Sigmoid colon (tissue), 7 donors: ENCODE results near the gene TBC1D22A. TPM values are rescaled to one million over a fixed set of nuclear protein-coding genes. Genes with fewer than 3 reads are reported as not detected.

ENCODE experiments used
- DNase-seq: peaks from one replicate; pipeline ENCODE4 v3.0.0-alpha.2; 2019
- H3K27ac ChIP-seq, 4 donors: fragments of 200-600 bp; sonication (generic); one replicate each; pipeline ENCODE4 v1.5.1; 2016 to 2019; ENCODE audit warnings: mild to moderate bottlenecking in 1 of 4
- H3K27me3 ChIP-seq, 3 donors: fragments of 200-600 bp; sonication (generic); one replicate each; pipeline ENCODE4 v1.5.1; 2019; ENCODE audit warnings: mild to moderate bottlenecking in 1 of 3
- H3K36me3 ChIP-seq, 4 donors: fragments of 200-600 bp; sonication (generic); one replicate each; pipeline ENCODE4 v1.5.1; 2016 to 2019
- H3K4me1 ChIP-seq, 4 donors: fragments of 200-600 bp; sonication (generic); one replicate each; pipeline ENCODE4 v1.5.1; 2017 to 2019
- H3K4me3 ChIP-seq, 4 donors: fragments of 200-600 bp; sonication (generic); one replicate each; pipeline ENCODE4 v1.5.1; 2017 to 2019; ENCODE audit warnings: mild to moderate bottlenecking in 2 of 4, moderate library complexity in 1 of 4
- H3K9me3 ChIP-seq, 4 donors: fragments of 200-600 bp in 3 of 4; sonication (generic) in 3 of 4; one replicate each; pipeline versions ENCODE4 v1.5.1 to v1.6.1; 2013 to 2019
- EP300 ChIP-seq, 4 donors: sonication (generic); formaldehyde crosslinking; IDR thresholded peaks; one replicate each; pipeline ENCODE4 v1.6.1; 2017; ENCODE audit warnings: antibody characterized with exemption in 4 of 4
- POLR2A ChIP-seq, 2 donors: fragments of 450-650 bp; IDR thresholded peaks; one replicate each; pipeline ENCODE4 v1.6.1; 2016; ENCODE audit warnings: antibody characterized with exemption in 2 of 2, mild to moderate bottlenecking in 2 of 2, moderate library complexity in 2 of 2
- POLR2AphosphoS5 ChIP-seq, 4 donors: sonication (generic); formaldehyde crosslinking; IDR thresholded peaks; one replicate each; pipeline ENCODE4 v1.6.1; 2017; ENCODE audit warnings: antibody characterized with exemption in 4 of 4
- WGBS, 2 donors: extraction: QIAGEN DNeasy Blood & Tissue Kit; methylation state at CpG; one replicate each; pipeline ENCODE4 v1.1.7; 2013; 5-methylcytosine and 5-hydroxymethylcytosine counted together
- intact Hi-C: fragments of 100-400 bp; cut with DNase I; formaldehyde crosslinking; loops from one replicate; pipeline ENCODE4 v1.15.1; 2023
- polyA plus RNA-seq, 3 donors: library from polyadenylated mRNA; stranded (reverse); fragments of 200-250 nt; gene quantifications; one replicate each; pipeline ENCODE4 v1.2.3, GENCODE V29; 2013
- total RNA-seq, 4 donors: library from RNA; depleted of rRNA; stranded (reverse); fragments of >200 nt; gene quantifications; one replicate each; pipeline ENCODE4 v1.1.0, GENCODE V29; 2016
- TF ChIP-seq, protein P1 (sequence below), 4 experiments: fragments of 450-650 bp in 3 of 4; fragments of 200-600 bp in 1 of 4; IDR thresholded peaks; one replicate each; pipeline ENCODE4 v1.5.1; 2016 to 2019; ENCODE audit warnings: antibody characterized with exemption in 4 of 4, mild to moderate bottlenecking in 3 of 4, moderate library complexity in 2 of 4
- donor health status: healthy with polysubstance abuse.
- donor health status: Bipolar disorder and iron deficiency.
- donor health status: healthy.

TBC1D22A gene
- total and polyA plus RNA-seq, 7 donors = 13.6 to 34.6 (median 14.3) TPM

GRCh38 chr22:47213571-47214230 is 451.3 kb downstream of the TBC1D22A start:
- TF ChIP-seq POLR2A (IDR thresholded peaks at IDR 0.05) (no peak), EP300 (IDR thresholded peaks at IDR 0.05) (no peak), POLR2AphosphoS5 (IDR thresholded peaks at IDR 0.05) (no peak)
- TF ChIP-seq, protein P1, sequence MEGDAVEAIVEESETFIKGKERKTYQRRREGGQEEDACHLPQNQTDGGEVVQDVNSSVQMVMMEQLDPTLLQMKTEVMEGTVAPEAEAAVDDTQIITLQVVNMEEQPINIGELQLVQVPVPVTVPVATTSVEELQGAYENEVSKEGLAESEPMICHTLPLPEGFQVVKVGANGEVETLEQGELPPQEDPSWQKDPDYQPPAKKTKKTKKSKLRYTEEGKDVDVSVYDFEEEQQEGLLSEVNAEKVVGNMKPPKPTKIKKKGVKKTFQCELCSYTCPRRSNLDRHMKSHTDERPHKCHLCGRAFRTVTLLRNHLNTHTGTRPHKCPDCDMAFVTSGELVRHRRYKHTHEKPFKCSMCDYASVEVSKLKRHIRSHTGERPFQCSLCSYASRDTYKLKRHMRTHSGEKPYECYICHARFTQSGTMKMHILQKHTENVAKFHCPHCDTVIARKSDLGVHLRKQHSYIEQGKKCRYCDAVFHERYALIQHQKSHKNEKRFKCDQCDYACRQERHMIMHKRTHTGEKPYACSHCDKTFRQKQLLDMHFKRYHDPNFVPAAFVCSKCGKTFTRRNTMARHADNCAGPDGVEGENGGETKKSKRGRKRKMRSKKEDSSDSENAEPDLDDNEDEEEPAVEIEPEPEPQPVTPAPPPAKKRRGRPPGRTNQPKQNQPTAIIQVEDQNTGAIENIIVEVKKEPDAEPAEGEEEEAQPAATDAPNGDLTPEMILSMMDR (IDR thresholded peaks at IDR 0.05) = peak in 3 of 4 experiments; percentile 34 to 47 (median 40)
- Histone ChIP-seq H3K4me1 (no peaks in the 10 kb centered on the region), H3K27me3 (no peaks in the 10 kb centered on the region), H3K27ac (no peak overlapping the region), H3K9me3 (no peaks in the 10 kb centered on the region), H3K4me3 (no peak overlapping the region), H3K36me3 (no peaks in the 10 kb centered on the region)
- WGBS, 2 donors = 44 to 58% methylated on average over 16 of the region's 16 CpGs
- intact Hi-C loops = no loop called here
- DNase-seq = peak; percentile 33

- Histone ChIP-seq H3K27ac (no peak overlapping the region), H3K4me3 (no peak overlapping the region), H3K36me3 (no peaks in the 10 kb centered on the region), H3K4me1 (no peaks in the 10 kb centered on the region), H3K27me3 (no peaks in the 10 kb centered on the region), H3K9me3 (no peaks in the 10 kb centered on the region)
- TF ChIP-seq, protein P1 (IDR thresholded peaks at IDR 0.05) = no peak
- TF ChIP-seq EP300 (IDR thresholded peaks at IDR 0.05) (no peak), POLR2A (IDR thresholded peaks at IDR 0.05) (no peak), POLR2AphosphoS5 (IDR thresholded peaks at IDR 0.05) (no peak)
- WGBS, 2 donors = 69 to 78% methylated on average over 5 of the region's 5 CpGs
- DNase-seq = peak; percentile 12
- intact Hi-C loops = no loop called here
Observed at GRCh38 chr22:47215851-47216250, 453.4 kb downstream of the TBC1D22A start.

GRCh38 chr22:47218671-47219070 is 456.2 kb downstream of the TBC1D22A start:
- intact Hi-C loops = no loop called here

GRCh38 chr22:47219789-47220188 is 457.3 kb downstream of the TBC1D22A start:
- H3K4me1 ChIP-seq = no peaks in the 10 kb centered on the region
- peak; percentile 40 for DNase-seq
- H3K27ac ChIP-seq = no peak overlapping the region
- H3K36me3 ChIP-seq = no peaks in the 10 kb centered on the region
- no peaks in the 10 kb centered on the region for H3K27me3 ChIP-seq
- 88 to 92% methylated on average over 10 of the region's 10 CpGs for WGBS, 2 donors
- intact Hi-C loops = no loop called here
- no peaks in the 10 kb centered on the region for H3K9me3 ChIP-seq
- TF ChIP-seq POLR2A (IDR thresholded peaks at IDR 0.05) (no peak), POLR2AphosphoS5 (IDR thresholded peaks at IDR 0.05) (no peak)
- no peak overlapping the region for H3K4me3 ChIP-seq

More at GRCh38 chr22:47218671-47219070, 456.2 kb downstream of the TBC1D22A start:
- TF ChIP-seq, protein P1 (IDR thresholded peaks at IDR 0.05) = no peak
- peak; percentile 41 for DNase-seq
- 85 to 88% methylated on average over 15 of the region's 15 CpGs for WGBS, 2 donors
- Histone ChIP-seq H3K4me1 (no peaks in the 10 kb centered on the region), H3K4me3 (no peak overlapping the region), H3K9me3 (no peaks in the 10 kb centered on the region), H3K36me3 (no peaks in the 10 kb centered on the region), H3K27me3 (no peaks in the 10 kb centered on the region), H3K27ac (no peak overlapping the region)

GRCh38 chr22:47220752-47221151 is 458.3 kb downstream of the TBC1D22A start:
- Histone ChIP-seq H3K4me3 (no peak overlapping the region), H3K9me3 (no peaks in the 10 kb centered on the region), H3K27me3 (no peaks in the 10 kb centered on the region), H3K4me1 (no peaks in the 10 kb centered on the region), H3K36me3 (no peaks in the 10 kb centered on the region), H3K27ac (no peak overlapping the region)
- WGBS, 2 donors = 83 to 84% methylated on average over 5 of the region's 5 CpGs
- no peak for TF ChIP-seq POLR2A (IDR thresholded peaks at IDR 0.05)
- TF ChIP-seq, protein P1 (IDR thresholded peaks at IDR 0.05) = no peak
- TF ChIP-seq EP300 (IDR thresholded peaks at IDR 0.05) = no peak
- no peak for TF ChIP-seq POLR2AphosphoS5 (IDR thresholded peaks at IDR 0.05)
- DNase-seq = no peak
- intact Hi-C loops = no loop called here
